Uterus (tissue), 4 donors: ENCODE results near the gene ITIH2. TPM values are rescaled to one million over a fixed set of nuclear protein-coding genes. Genes with fewer than 3 reads are reported as not detected.
A peak's percentile ranks its signal among the peaks of the same experiment; 100 is the strongest.

Experiments
- DNase-seq, 2 donors: peaks; one replicate each; pipeline ENCODE4 v3.0.0-alpha.2; 2019 to 2020
- H3K27ac ChIP-seq, 2 donors: fragments of 200-600 bp; sonication (generic); 1 replicate in 1 of 2; 2 replicates in 1 of 2; pipeline ENCODE4 v1.5.1; 2016 to 2018
- H3K27me3 ChIP-seq, 2 donors: fragments of 200-600 bp; sonication (generic); one replicate each; pipeline ENCODE4 v1.5.1; 2018 to 2019; ENCODE audit warnings: control low read depth in 1 of 2
- H3K36me3 ChIP-seq, 2 donors: fragments of 200-600 bp; sonication (generic); one replicate each; pipeline ENCODE4 v1.5.1; 2019; ENCODE audit warnings: control low read depth in 1 of 2
- H3K4me1 ChIP-seq, 2 donors: fragments of 200-600 bp; sonication (generic); one replicate each; pipeline ENCODE4 v1.5.1; 2018 to 2019; ENCODE audit warnings: control low read depth in 1 of 2
- H3K4me3 ChIP-seq, 2 donors: fragments of 200-600 bp; sonication (generic); 1 replicate in 1 of 2; 2 replicates in 1 of 2; pipeline ENCODE4 v1.5.1; 2018 to 2019; ENCODE audit warnings: mild to moderate bottlenecking in 1 of 2
- H3K9me3 ChIP-seq, 2 donors: fragments of 200-600 bp; sonication (generic); one replicate each; pipeline ENCODE4 v1.5.1; 2019; ENCODE audit warnings: control low read depth in 1 of 2
- POLR2A ChIP-seq, 2 donors: fragments of 450-650 bp; IDR thresholded peaks; one replicate each; pipeline ENCODE4 v1.6.1; 2016; ENCODE audit warnings: antibody characterized with exemption in 2 of 2, mild to moderate bottlenecking in 1 of 2, moderate library complexity in 1 of 2
- intact Hi-C: fragments of 100-400 bp; cut with DNase I; formaldehyde crosslinking; loops from one replicate; pipeline ENCODE4 v1.15.1; 2023; ENCODE audit warnings: low total_unique reads
- total RNA-seq, 4 donors: library from RNA; depleted of rRNA in 3 of 4; stranded (reverse); fragments of >200 nt in 3 of 4; gene quantifications; one replicate each; pipeline versions ENCODE4 v1.1.0 to v1.2.4, GENCODE V29; 2014 to 2023
- TF ChIP-seq, protein P1 (sequence below), 4 experiments: fragments of 200-600 bp in 2 of 4; fragments of 450-650 bp in 2 of 4; sonication (generic) in 2 of 4; IDR thresholded peaks; one replicate each; pipeline ENCODE4 v1.5.1; 2016 to 2019; ENCODE audit warnings: antibody characterized with exemption in 4 of 4, mild to moderate bottlenecking in 2 of 4, moderate library complexity in 1 of 4
- donor health status: DM: yes; HTN: yes; CAD: no.

The ITIH2 gene
- total RNA-seq, 4 donors from 2014 or later: 0.21 TPM; not detected in 3

DNA sequence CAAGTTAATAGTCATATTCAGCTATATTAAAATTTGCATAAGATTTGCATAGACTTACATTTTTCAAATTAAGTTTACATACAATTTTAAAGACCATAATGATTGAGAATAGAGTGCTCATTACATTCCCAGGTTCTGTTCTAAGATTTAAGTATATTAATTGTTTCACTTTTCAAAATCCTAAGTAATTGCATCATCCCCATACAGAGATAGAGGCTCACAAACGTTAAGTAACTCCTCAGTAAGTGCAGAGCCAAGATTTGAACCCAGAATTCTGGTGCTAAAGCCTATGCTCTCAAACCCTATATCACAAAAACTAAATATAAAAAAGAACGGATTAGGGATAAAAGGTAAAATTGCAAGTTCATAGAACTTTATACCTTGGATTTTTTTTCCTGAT, 38.4 kb upstream of the ITIH2 start:
- TF ChIP-seq, protein P1, sequence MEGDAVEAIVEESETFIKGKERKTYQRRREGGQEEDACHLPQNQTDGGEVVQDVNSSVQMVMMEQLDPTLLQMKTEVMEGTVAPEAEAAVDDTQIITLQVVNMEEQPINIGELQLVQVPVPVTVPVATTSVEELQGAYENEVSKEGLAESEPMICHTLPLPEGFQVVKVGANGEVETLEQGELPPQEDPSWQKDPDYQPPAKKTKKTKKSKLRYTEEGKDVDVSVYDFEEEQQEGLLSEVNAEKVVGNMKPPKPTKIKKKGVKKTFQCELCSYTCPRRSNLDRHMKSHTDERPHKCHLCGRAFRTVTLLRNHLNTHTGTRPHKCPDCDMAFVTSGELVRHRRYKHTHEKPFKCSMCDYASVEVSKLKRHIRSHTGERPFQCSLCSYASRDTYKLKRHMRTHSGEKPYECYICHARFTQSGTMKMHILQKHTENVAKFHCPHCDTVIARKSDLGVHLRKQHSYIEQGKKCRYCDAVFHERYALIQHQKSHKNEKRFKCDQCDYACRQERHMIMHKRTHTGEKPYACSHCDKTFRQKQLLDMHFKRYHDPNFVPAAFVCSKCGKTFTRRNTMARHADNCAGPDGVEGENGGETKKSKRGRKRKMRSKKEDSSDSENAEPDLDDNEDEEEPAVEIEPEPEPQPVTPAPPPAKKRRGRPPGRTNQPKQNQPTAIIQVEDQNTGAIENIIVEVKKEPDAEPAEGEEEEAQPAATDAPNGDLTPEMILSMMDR (IDR thresholded peaks at IDR 0.05): no peak
- no peak for TF ChIP-seq POLR2A (IDR thresholded peaks at IDR 0.05)
- Histone ChIP-seq H3K9me3 (no peaks in the 10 kb centered on the region), H3K36me3 (no peaks in the 10 kb centered on the region), H3K27me3 (no peaks in the 10 kb centered on the region), H3K4me1 (no peaks in the 10 kb centered on the region), H3K4me3 (no peak overlapping the region), H3K27ac (no peak overlapping the region)
- intact Hi-C loops: no loop called here
- DNase-seq: no peak

DNA sequence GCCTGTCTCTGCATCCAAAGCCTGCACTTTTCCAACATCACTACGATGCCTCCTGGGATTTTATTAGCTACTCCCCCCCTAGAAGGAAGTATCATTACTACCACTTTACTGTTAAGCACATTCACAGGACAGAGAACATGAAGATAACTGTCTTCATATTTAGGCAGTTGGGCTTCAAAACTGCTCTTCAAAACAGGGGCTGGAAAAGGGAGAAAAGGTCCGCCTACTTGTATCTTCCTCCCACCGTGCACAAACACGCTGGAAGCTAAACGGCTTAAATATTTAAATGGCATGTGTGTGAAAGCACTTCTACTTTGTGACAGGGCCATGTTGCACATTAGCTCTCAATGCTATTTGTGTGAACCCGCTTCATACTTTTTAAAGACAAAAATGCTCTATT, 37.3 kb upstream of the ITIH2 start:
- Histone ChIP-seq H3K27me3 (no peaks in the 10 kb centered on the region), H3K9me3 (no peaks in the 10 kb centered on the region), H3K36me3 (no peaks in the 10 kb centered on the region), H3K4me3 (peak overlapping the region; percentile 64 to 66), H3K4me1 (no peaks in the 10 kb centered on the region), H3K27ac (no peak overlapping the region)
- DNase-seq: no peak
- TF ChIP-seq, protein P1 (IDR thresholded peaks at IDR 0.05): no peak
- TF ChIP-seq POLR2A (IDR thresholded peaks at IDR 0.05): no peak
- intact Hi-C loops: no loop called here

DNA sequence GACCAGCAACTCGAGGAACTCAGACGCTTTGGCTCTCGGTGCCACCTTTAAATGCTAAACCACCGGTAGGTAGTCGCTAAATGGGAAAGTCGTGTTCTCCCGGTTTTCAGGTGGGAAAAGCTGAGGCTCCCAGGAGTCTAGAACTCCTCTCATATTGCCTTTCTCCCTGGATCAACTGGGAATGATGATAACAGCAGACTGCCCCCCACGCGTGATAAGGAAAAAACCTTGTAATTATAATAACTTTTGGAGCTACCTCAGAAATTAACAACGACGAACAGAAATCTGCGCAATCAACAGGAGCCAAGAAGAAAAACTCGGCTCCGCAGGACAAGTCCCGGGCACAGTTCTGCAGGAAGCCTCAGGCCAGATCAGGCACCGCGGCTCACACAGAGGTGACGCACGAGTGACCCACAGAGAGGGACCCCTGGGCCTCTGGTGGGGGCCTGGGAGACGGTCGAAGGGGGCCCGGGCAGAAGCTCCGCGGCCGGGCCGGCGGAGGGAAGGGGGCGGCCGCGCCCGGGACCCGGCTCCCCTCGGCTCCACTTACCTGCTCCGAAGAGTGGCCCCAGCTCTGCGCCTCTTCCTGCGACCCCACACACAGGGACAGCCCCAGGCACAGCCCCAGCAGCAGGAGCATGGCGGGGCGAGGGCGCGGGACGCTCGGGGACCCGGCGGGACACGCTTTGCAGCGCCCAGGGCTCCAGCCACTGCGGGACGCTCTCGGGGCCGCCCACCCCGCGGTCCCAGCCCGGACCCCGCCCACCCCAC, 36.7 kb upstream of the ITIH2 start, which contains the start of gene ITIH5:
ITIH5 (minus strand) TSS at position 714 of the 771 bp plus-strand sequence; CDS start at position 640, 74 bp downstream.
- peak within 1 kb of the TSS; percentile 52 to 73 for H3K27ac ChIP-seq
- TF ChIP-seq, protein P1 (IDR thresholded peaks at IDR 0.05): no peak
- peak in 1 of 2 donors; percentile 17 for TF ChIP-seq POLR2A (IDR thresholded peaks at IDR 0.05)
- no peaks in the 10 kb centered on the region for H3K27me3 ChIP-seq
- peak in 1 of 2 donors; percentile 28 for DNase-seq
- H3K4me1 ChIP-seq: no peaks in the 10 kb centered on the region
- intact Hi-C loops: no loop called here
- H3K9me3 ChIP-seq: no peaks in the 10 kb centered on the region
- H3K36me3 ChIP-seq: no peaks in the 10 kb centered on the region
- H3K4me3 ChIP-seq: peak within 1 kb of the TSS; percentile 64 to 66

DNA sequence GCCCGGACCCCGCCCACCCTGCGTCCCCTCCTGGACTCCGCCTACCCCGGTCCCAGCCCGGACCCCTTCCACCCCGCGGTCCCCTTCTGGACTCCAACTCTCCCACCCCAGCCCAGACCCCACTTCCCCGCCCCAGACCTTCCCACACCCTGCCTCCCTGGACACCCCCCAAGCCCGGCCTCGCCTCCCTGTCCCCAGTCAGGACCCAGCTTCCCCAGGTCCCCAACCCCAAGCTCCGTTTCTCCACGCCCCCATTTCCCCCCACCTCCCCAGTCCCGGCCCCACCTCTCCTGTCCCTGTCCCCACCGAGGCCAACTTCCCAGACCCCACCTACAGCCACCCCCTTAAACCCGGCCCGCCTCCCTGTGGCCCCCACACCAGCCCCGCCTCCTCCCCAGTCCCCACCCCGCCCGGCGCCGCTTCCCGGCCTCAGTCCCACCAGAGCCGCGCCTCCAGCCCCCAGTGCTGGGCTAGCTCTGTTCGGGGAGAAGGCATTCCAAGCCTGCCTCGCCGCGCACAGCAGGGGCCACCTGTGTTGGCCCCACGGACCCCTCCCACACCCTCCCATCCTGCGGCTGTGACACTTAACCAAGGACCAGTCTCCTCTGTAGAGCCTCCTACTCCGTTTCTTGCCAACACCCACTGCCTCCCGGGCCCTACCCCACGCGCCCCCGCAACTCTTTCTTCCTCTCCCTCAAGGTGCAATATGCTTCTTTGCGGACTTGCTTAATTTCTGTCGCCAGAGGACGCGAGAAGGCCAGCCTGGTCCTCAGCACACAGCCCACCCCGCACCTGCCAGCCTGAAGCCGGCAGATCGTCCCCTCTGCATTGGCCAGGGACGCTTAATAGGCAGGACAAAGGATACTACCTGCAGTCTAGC, 35.6 kb upstream of the ITIH2 start:
- H3K4me3 ChIP-seq: peak overlapping the region; percentile 31 to 49
- no peaks in the 10 kb centered on the region for H3K36me3 ChIP-seq
- peak overlapping the region; percentile 52 to 73 for H3K27ac ChIP-seq
- H3K27me3 ChIP-seq: no peaks in the 10 kb centered on the region
- peak; percentile 28 to 36 for DNase-seq
- TF ChIP-seq, protein P1 (IDR thresholded peaks at IDR 0.05): no peak
- no peak for TF ChIP-seq POLR2A (IDR thresholded peaks at IDR 0.05)
- H3K4me1 ChIP-seq: no peaks in the 10 kb centered on the region
- H3K9me3 ChIP-seq: no peaks in the 10 kb centered on the region
- intact Hi-C loops: no loop called here

DNA sequence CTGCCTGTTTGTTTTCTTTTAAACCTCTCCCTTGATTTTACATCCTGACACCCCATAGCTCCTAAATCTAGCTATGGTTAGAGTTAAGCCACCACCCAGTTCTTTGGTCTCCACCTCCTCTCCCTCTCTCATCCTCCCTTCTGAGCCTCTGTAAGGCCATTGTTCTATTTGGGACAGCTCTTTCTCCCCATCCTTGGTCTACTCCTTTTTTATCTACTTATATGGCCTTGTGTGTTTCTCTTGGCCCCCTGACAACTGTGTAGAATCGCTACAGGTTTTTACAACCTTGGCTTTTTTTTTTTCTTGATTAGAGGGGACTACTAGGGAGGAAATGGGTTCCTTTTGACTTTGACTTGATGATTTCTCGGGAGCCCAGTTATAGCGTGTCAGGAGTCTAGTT, 33.0 kb upstream of the ITIH2 start:
- intact Hi-C loops: no loop called here
- TF ChIP-seq, protein P1 (IDR thresholded peaks at IDR 0.05): no peak
- TF ChIP-seq POLR2A (IDR thresholded peaks at IDR 0.05): no peak
- no peaks in the 10 kb centered on the region for H3K27me3 ChIP-seq
- H3K4me3 ChIP-seq: no peak overlapping the region
- no peak for DNase-seq
- no peaks in the 10 kb centered on the region for H3K36me3 ChIP-seq
- no peak overlapping the region for H3K27ac ChIP-seq
- no peaks in the 10 kb centered on the region for H3K4me1 ChIP-seq
- H3K9me3 ChIP-seq: no peaks in the 10 kb centered on the region
